Measurements from ENCODE around the gene ZNF816. TPM values are rescaled to one million over a fixed set of nuclear protein-coding genes. Genes with fewer than 3 reads are reported as not detected.
"Not testable (repeated sequence)": the region's sequence is repeated elsewhere in the genome, so short reads cannot be mapped to it uniquely, and the experiment has no call there.

The ZNF816 gene
- polyA plus RNA-seq, 1 donor from 2014 or later = 0.10 TPM

- Histone ChIP-seq H3K9me3 (ENCODE audit: low read length) (no peaks in the 10 kb centered on the region), H3K36me3 (ENCODE audit: insufficient read depth, low read length) (no peaks in the 10 kb centered on the region), H3K9me2 (ENCODE audit: insufficient read depth, low read length) (no peaks in the 10 kb centered on the region), H3K4me3 (ENCODE audit: low read length) (no peak overlapping the region), H3K4me2 (ENCODE audit: low read length) (no peak overlapping the region), H2AFZ (ENCODE audit: low read depth, low read length) (no peak overlapping the region), H3K9ac (ENCODE audit: low read length) (no peak overlapping the region), H4K20me1 (ENCODE audit: insufficient read depth) (no peaks in the 10 kb centered on the region), H3K27ac (ENCODE audit: low read length) (no peak overlapping the region), H3K27me3 (ENCODE audit: insufficient read depth, low read depth, low read length) (no peaks in the 10 kb centered on the region), H3K79me2 (replicated peaks; ENCODE audit: insufficient read depth, low read length) (no peaks in the 10 kb centered on the region), H3F3A (ENCODE audit: insufficient read depth, low read length, poor library complexity, severe bottlenecking) (no peaks in the 10 kb centered on the region)
- TF ChIP-seq POLR2AphosphoS5 (IDR thresholded peaks at IDR 0.05) (no peak), TAF1 (IDR thresholded peaks at IDR 0.05; ENCODE audit: low read depth) (no peak), RAD21 (conservative IDR thresholded peaks at IDR 0.05) (no peak), EP300 (conservative IDR thresholded peaks at IDR 0.05; ENCODE audit: poor library complexity, severe bottlenecking) (no peak), SMC3 (conservative IDR thresholded peaks at IDR 0.05; ENCODE audit: poor library complexity) (no peak), EZH2 (IDR thresholded peaks at IDR 0.05; ENCODE audit: borderline replicate concordance, insufficient read depth, low read length, poor library complexity, severe bottlenecking) (no peak), REST (IDR thresholded peaks at IDR 0.05; ENCODE audit: borderline replicate concordance) (no peak)
These were observed 16.1 kb downstream of the ZNF816 start for GRCh38 chr19:52946322-52947310.

GRCh38 chr19:52945652-52946321 lies 16.9 kb downstream of the ZNF816 start:
- no peaks in the 10 kb centered on the region for H3K79me2 ChIP-seq (replicated peaks; ENCODE audit: insufficient read depth, low read length)
- no peaks in the 10 kb centered on the region for H3K9me3 ChIP-seq (ENCODE audit: low read length)
- no peak overlapping the region for H3K4me3 ChIP-seq (ENCODE audit: low read length)
- no peak overlapping the region for H3K9ac ChIP-seq (ENCODE audit: low read length)
- H4K20me1 ChIP-seq (ENCODE audit: insufficient read depth) = no peaks in the 10 kb centered on the region
- H3K27me3 ChIP-seq (ENCODE audit: insufficient read depth, low read depth, low read length) = no peaks in the 10 kb centered on the region
- no peak overlapping the region for H3K4me2 ChIP-seq (ENCODE audit: low read length)
- H3K9me2 ChIP-seq (ENCODE audit: insufficient read depth, low read length) = no peaks in the 10 kb centered on the region
- H3F3A ChIP-seq (ENCODE audit: insufficient read depth, low read length, poor library complexity, severe bottlenecking) = no peaks in the 10 kb centered on the region
- H3K27ac ChIP-seq (ENCODE audit: low read length) = no peak overlapping the region
- H3K36me3 ChIP-seq (ENCODE audit: insufficient read depth, low read length) = no peaks in the 10 kb centered on the region
- no peak for TF ChIP-seq REST (IDR thresholded peaks at IDR 0.05; ENCODE audit: borderline replicate concordance)
- no peak for TF ChIP-seq EP300 (conservative IDR thresholded peaks at IDR 0.05; ENCODE audit: poor library complexity, severe bottlenecking)
- TF ChIP-seq SMC3 (conservative IDR thresholded peaks at IDR 0.05; ENCODE audit: poor library complexity) = no peak
- TF ChIP-seq MXI1 (conservative IDR thresholded peaks at IDR 0.05; ENCODE audit: poor library complexity, severe bottlenecking) = no peak
- no peak for TF ChIP-seq CTCF (IDR thresholded peaks at IDR 0.05; ENCODE audit: poor library complexity, severe bottlenecking)
- TF ChIP-seq TAF1 (IDR thresholded peaks at IDR 0.05; ENCODE audit: low read depth) = no peak
- TF ChIP-seq RAD21 (conservative IDR thresholded peaks at IDR 0.05) = no peak
- TF ChIP-seq EZH2 (IDR thresholded peaks at IDR 0.05; ENCODE audit: borderline replicate concordance, insufficient read depth, low read length, poor library complexity, severe bottlenecking) = no peak
- no peak for TF ChIP-seq POLR2AphosphoS5 (IDR thresholded peaks at IDR 0.05)
- H2AFZ ChIP-seq (ENCODE audit: low read depth, low read length) = no peak overlapping the region

GRCh38 chr19:52944703-52945493 lies 17.8 kb downstream of the ZNF816 start:
- H3K27me3 ChIP-seq (ENCODE audit: insufficient read depth, low read depth, low read length); H3K4me3 ChIP-seq (ENCODE audit: low read length); H3K9me2 ChIP-seq (ENCODE audit: insufficient read depth, low read length); H3K4me2 ChIP-seq (ENCODE audit: low read length); H3K36me3 ChIP-seq (ENCODE audit: insufficient read depth, low read length); H4K20me1 ChIP-seq (ENCODE audit: insufficient read depth); H2AFZ ChIP-seq (ENCODE audit: low read depth, low read length); H3K79me2 ChIP-seq (replicated peaks; ENCODE audit: insufficient read depth, low read length); H3K9ac ChIP-seq (ENCODE audit: low read length); H3K27ac ChIP-seq (ENCODE audit: low read length); H3F3A ChIP-seq (ENCODE audit: insufficient read depth, low read length, poor library complexity, severe bottlenecking); H3K9me3 ChIP-seq (ENCODE audit: low read length): not testable (repeated sequence)
